Activated gamma-delta T cell (primary cell): ENCODE data around the gene HEXD.
A peak's percentile ranks its signal among the peaks of the same experiment; 100 is the strongest.
"Not testable (repeated sequence)": the region's sequence is repeated elsewhere in the genome, so short reads cannot be mapped to it uniquely, and the experiment has no call there.

Experiments used
- DNase-seq: peaks from one replicate; lab custom pipeline; 2025; lab: John Stamatoyannopoulos, UW

Gene HEXD

GRCh38 chr17:82396601-82397435 lies 21.3 kb upstream of the HEXD start:
- DNase-seq, result no peak

DNA sequence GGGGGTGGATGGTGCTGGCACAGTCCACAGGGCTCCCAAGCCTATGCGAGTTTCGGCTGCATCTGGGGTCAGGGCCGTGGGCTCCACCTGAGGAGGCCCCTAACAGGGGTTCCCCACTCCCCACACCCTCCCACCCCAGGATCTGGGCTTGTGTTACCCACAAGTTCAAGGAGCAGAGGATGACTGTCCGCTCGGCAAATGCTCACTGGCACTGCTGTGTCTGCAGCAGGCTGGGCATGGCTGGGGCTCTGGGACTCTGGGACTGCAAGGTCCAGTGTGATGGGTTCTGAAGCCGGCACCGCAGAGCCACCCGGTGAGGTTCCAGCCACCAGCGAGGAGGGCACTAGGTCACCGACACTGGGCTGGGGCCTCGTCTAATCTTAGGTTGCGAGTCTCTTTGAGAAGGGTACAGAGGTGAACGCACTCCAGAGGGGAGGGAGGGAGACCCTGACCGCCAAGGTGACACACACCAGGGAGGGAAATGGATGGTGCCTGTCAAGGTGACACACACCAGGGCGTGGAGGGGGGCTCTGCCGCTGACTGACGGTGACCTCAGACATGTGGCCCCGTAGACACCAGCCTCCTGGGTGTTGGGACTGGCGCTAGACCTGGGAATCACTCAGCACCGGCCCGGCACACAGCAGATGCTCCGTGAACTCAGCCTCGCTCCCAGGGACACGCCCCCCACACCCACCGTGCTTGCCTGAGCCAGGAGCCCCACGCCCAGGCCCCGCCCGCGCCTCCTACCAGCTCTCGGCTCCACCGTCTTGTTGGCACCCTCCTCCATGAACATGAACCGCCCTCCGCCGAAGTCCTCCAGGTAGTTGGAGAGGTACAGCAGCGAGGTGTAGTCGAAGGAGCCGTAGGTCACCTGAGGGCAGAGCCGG lies 20.5 kb upstream of the HEXD start:
- DNase-seq, result no peak

GRCh38 chr17:82399041-82399441 lies 19.1 kb upstream of the HEXD start:
- DNase-seq, result no peak

GRCh38 chr17:82399601-82400101 lies 18.5 kb upstream of the HEXD start:
- no peak for DNase-seq

DNA sequence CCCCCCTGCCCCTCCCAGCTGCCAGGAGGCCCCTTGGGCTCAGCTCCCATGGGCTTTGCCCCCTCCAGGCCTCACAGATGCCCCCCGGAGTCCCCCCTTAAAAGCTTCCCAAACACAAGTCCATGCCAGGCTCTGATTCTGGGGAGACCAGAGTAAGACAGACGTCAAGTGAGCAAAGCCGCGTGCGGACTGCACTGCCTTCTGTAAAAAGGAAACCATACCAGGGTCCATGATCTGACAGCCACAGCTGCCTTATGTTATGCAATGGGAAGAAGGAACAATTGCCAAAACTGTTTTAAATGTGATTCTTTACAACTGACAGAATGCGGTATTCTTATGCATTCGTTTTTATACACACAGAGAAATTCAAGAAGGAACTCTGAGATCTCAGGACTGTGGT lies 17.9 kb upstream of the HEXD start:
- DNase-seq, result no peak

GRCh38 chr17:82400830-82401229 lies 17.3 kb upstream of the HEXD start:
- peak; percentile 23 for DNase-seq

DNA sequence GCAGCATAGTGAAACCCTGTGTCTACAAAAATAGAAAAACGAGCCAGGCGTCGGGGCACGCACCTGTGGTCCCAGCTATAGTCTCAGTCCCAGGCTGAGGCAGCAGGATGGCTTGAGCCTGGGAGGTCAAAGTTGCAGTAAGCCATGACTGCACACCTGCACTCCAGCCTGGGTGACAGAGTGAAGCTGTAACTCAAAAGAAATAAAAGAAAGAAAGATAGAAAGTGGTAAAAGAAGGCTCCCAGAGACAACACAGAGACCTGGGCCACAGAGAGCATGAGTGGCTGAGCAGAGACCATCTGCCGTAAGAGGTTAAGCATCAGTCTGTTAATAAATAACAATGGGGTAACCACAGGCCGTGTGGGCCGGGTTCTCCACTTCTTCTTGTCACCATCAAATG lies 15.3 kb upstream of the HEXD start:
- DNase-seq, result no peak

DNA sequence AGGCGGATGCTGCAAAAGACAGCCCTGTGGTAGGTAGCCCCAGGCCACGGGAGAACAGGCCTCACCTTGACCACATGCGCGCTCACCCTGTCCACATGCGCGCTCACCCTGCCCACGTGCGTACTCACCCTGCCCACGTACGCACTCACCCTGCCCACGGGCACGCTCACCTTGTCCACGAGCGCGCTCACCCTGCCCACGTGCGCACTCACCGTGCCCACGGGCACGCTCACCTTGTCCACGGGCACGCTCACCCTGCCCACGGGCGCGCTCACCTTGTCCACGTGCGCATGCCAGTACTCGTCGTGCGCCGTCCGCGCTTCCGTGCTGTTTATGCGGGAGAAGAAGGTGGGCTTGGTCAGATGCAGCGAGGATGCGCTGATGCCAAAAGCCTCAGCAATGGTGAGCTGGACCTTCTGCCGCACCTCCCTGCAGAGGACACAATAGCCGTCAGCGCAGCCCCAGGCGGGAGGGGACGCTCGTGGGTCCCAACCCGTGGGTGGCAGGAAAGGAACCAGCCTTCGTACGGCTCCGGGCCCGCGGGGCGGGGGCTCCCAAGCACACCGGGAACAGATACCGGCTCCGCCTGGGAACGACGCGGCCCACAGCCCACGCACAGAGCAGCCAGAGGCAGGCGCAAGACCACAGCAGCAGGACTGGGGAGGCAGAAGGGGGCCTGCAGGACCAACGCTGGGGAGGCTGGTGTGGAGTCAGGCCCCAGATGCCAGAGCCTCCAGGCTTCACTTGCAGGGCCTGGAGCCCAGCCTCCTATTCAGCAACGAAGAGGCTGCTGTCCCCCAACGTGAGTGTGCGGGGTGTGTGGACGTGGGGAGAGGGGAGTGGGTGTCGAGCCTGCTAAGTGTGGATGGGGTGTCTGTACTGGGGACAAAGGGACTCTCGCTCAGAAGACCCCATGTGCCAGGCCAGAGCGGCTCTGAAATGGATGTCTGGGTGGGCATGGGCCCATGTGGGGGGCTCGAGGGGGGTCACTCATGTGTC lies 14.2 kb upstream of the HEXD start:
- no peak for DNase-seq

DNA sequence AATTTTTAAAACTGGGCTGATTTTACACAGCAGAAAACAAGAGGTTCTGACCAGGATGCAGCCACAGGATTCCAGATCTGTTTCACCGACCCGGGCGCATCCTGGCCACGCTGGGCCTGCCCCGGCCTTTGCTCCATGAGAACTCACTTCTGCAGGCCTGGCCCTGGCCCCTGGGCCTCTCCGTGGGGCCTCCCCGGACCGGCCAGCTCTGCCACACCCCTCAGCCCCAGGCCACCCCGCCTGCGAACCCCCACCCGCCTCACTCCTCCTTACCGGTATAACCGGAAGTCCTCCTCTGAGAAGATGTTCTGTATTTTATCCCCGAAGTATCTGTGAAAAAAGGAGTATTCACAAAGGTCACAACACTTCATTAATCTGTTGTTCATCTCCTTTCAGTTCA lies 13.1 kb upstream of the HEXD start:
- DNase-seq, result no peak

GRCh38 chr17:82406131-82406671 lies 11.9 kb upstream of the HEXD start:
- DNase-seq, result no peak

DNA sequence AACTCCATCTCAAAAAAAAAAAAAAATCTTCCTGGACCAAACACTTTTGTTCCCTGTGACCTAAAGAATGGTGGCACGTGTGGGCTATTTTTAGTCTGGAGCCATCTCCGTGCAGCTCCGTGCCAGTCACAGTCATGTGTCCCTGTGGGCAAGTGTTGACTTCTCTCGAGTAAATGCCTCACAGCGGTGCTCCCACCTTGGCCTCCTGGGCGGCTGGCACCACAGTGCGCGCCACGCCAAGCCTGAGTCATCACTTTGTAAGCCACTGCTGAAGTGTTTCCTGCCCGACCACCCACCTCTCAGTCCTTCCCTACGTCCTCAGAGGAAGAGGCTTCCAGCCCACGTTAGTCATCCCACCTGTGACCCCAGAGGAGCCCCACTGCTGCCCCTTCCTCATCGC lies 10.9 kb upstream of the HEXD start:
- DNase-seq, result no peak

GRCh38 chr17:82408288-82408937 lies 9.7 kb upstream of the HEXD start:
- DNase-seq, result no peak

DNA sequence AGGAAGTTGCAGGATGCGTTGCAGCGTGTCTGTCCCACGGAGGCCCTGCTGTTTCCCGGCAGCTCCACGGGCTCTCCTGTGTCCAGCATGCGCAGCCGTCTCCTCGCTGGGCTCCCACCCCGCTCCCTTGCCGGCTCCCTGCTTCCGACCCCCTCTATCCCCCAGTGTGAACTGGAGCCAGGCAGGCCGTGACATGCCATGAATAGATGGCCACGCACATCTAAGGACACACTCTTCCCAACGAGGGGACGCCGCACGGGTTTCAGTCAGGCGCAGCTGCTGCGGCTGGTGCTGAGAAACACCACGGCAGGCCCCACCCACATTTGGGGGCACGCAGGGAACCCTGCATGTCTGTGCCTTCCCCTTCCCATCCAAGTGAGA lies 9.2 kb upstream of the HEXD start:
- no peak for DNase-seq

DNA sequence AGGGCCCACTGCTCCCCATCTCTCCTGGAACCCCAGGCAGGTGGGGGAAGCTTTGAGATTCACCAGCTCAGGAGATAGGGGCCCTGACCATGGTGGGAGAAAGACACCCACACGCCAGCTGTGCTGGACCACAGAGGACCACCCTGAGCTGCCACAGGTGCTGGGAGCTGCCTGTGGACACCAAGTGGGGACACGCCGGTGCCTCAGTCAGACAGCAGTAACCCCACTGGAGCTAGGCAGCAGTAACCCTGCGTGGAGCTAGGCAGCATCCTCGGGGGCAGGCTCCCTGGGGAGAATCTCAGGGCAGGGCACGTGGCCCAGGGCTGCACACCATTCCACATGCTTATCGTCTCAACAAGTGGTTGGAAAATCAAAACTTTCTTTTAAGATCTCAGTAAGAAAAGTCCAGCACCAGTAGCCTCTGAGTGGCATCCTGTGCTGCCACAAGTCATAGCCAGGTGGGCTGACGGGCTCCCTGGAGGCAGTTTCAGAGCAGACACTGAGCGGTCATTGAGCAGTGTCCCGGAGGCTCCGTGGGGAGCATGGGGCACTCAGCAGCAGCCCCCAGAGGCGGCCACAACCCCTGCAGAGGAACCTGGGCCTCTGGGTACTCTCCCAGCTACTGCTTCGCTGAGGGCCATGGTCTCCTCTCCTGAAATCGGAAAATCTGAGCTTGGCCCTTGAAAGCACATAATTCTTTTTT lies 8.0 kb upstream of the HEXD start:
- DNase-seq, result no peak

DNA sequence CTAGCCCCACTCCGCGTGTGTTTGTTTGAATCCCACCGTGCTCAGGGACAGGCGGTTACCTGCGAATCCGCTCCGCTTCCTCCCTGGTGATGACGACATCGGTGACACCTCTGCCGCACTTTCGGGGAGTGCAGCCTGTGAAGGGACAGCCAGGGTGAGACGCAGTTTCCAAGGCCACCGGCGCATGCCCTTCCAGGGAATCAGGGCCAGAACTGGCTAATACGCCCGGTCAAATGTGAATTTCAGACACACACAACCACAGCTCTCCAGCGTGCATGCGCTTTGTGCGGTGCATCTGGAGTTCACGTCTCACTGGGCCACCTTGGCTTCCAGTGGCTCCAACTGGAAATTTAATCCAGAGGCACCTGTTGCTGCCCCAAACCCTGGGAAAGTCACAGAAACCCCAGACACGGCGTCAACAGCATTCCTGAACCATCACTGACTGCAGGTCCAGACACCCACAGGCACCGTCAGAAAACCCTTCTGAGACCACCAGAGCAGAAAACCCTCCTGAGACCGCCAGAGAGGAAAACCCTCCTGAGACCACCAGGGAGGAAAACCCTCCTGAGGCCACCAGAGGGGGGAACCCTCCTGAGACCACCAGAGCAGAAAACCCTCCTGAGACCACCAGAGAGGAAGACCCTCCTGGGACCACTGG lies 6.6 kb upstream of the HEXD start:
- DNase-seq, result no peak

DNA sequence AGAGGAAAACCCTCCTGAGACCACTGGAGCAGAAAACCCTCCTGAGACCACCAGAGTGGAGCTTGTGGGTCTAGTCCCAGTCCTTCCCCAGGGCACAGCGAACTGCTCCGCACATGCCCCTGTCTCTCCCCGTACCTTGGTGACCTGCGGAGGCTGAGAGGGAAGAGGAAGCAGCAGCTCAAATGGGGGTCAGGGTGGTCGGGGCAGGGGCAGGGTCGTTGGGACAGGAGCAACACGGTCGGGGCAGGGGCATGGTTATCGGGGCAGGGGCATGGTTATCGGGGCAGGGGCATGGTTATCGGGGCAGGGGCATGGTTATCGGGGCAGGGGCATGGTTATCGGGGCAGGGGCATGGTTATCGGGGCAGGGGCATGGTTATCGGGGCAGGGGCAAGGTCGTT lies 6.1 kb upstream of the HEXD start:
- not testable (repeated sequence) for DNase-seq

DNA sequence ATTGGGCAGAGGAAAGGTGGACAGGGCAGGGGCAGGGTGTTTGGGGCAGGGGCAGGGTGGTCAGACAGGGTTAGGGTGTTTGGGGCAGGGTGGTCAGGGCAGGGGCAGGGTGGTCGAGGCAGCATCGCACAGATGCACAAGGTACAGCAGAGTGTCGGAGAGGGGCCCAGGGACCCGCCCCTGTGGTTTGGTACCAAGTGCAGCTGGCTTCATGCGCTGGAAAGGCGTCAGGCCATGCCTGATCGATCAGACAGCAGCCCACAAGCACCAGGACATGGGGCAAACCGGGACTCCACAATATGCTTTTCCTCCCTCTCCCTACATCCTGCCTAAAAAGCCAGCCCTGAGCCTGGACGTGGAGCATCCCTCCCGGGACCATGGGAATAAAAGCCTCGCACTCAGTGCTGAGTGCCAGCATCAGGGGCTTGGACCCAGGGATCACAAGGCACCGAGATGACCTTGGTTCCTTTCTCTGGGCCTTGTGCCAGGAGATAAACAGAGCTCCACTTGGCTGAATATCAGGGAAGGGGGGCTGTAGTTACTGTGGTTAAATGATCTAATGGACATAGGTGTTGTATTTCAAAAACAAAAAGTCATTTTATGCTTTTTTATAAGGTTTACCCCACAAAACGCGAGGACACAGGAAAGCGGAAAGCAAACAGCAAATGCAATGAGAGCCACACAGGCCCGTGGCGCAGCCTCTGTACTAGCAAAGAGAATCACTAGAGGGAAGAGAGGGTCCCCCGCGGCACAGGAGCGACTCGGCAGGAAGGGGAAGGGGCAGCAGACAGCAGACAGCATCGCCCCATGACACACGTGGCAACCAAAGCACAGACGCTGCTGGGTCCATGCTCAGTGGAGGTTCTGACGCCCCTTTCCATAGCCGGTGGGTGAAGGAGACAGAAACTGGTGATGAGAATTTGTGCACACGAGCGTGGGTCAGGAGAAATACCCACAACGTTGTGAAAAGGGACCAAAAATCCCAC lies 5.3 kb upstream of the HEXD start:
- DNase-seq, result no peak

- DNase-seq, result peak; percentile 27
Observed at GRCh38 chr17:82414548-82415281, 3.4 kb upstream of the HEXD start.
